Measurements from ENCODE around the gene NADK.
"Not testable (repeated sequence)": the region's sequence is repeated elsewhere in the genome, so short reads cannot be mapped to it uniquely, and the experiment has no call there.

NADK gene

DNA sequence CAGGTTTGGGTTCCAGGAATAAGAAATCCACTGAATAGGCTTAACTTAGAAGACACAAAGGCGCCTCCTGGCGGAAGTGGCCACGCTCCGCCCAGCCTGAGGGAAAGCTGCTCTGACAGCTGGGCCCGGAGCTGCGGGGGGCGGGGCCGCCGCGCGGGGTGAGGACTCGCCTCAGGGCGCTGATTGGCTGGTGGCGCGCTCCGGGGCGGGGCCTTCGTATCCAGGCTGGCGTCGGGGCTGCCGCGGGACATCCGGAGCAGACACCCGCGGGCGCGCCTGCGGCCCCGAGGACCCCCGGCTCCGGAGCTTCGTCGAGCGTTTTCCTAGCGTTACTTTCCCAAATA lies 31.7 kb downstream of the NADK start:
- DNase-seq (ENCODE audit: low read depth): not testable (repeated sequence)

DNA sequence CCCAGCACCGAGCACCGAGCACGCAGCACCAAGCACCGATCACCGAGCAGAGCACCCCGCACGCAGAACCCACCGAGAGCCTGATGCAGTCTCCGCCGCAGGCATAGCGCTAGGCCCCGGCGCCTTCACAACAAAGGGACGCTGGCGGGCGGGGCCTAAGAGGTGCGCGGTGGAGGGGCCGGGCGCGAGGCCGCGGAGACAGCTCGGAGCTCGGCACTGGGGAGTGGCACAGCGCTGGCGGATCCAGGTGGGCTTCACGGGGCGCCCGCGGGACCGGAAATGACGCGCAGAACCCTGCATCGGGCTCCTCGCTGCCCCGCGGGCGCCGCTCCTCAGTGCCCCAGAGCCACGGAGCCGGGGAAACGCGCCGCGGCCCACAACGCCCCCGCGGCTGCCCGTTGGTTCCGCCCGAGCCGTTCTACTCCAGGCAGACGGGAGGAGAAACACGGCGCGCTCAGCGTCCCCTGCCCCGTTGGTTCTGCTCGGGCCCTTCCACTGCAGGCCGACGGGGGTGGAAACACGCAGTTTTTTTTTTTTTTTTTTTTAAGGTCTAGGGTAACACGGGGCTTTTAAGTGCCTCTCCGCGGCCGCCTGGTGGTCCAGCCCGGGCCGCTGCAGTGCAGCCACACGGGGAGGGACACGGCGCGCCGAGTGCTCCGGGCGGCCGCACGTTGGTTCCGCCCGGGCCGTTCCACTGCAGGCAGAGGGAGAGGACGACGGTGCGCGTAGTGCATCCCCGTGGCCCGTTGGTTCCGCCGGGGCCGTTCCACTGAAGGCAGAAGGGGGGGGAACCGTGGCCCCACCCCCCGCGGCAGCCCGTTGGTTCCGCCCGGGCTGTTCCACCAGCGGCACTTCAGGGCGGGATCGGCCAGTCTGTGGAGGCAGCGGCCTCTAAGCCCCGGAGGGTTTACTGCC lies 32.4 kb downstream of the NADK start:
- peak; percentile 19 for DNase-seq (ENCODE audit: low read depth)

DNA sequence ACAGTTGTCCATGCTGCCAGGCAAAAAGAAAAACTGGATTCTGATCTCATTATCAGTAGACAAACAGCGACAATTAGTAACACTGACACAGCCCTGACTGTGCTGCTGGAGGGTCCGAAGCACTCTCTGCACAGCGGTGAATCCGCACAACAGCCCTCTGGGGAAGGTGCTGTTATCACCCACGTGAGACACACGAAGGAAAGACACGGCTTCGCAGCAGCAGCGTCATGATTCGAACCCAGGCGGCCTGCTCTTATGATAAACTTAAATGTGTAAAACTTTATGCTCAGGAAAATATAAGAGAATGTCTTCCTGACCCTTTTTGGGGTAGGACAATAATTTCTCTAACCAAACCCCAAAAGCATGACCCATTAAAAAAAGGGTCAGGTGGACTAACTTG lies 35.7 kb downstream of the NADK start:
- DNase-seq (ENCODE audit: low read depth): not testable (repeated sequence)

DNA sequence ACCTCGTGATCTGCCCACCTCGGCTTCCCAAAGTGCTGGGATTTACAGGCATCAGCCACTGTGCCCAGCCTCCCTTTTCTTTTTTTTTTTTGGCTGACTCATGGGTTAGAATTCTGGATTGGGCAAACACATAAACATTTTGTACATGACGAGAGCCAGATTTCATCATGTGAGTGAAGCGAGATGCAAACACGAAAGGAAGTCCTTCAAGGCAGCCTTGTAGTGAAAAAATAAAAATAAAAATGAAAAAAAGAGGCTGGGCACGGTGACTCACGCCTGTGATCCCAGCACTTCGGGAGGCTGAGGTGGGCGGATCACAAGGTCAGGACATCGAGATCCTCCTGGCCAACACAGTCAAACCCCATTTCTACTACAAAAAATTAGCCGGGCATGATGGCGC lies 37.3 kb downstream of the NADK start:
- peak; percentile 98 for DNase-seq (ENCODE audit: low read depth)

DNA sequence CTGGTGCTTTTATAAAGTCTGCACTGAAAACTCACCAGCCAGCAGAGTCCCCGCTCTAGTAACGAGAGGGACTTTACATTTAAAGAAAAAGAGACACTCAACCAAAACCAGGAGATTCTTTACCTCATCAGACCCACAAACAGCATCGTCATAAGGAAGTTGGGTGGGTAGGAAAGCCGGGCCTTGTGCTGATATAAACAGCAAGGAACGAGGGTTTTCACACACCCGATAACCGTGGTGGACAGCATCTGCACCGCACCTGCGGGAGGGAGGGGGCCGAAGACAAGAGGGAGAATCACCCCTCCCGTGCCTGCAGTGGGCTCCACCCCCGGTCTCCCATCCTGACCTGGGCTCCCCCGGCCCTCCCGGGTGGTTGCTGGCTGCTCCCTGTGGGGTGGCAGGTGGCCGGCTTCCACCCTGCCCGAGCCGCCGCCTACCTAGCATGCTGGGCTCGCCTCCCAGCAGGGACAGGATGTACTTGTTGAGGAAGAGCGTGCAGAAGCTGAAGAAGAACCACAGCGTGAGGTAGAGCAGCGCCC lies 39.4 kb downstream of the NADK start:
- DNase-seq (ENCODE audit: low read depth): not testable (repeated sequence)

DNA sequence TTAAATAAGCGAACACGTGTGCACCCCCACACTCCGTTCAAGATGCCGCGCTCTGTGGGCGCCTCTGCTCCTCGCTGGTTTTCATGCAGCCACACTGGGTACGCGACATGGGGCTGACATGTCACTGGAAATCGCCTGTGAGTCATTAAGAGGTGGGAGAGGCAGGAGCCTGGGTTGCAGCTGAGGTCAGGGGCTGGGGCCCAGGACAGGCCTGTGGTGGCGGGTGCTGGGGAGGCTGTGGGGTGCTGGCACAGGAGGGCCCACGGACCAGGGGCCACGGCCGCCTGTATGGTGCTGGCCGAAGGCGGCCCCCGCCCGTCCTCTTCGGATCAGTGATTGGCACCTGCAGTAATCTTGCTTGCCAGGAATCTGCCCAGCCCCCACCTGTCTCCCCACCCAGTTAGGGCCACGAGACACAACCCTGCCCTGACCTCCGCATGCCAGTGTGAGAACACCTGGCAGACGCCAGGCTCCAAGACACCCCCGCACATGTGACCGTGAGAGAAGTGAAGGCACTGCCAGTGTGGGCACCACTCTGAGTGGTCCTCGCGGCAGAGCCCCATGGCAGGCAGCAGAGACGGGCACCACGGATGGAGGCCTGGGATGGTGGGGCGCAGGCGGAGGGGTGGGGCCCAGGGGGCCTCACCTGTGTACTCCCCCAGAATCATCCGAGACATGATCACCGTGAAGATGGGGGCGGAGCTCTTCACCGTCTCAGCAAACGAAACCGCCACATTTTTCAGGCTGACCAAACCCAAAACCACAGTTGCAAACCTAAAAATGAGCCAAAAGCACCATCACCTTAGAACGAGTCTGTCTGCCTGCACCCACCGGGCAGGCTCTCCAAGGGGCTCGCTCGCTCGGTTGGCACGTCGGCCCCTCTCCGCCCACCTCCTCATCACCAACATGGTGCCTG lies 40.3 kb downstream of the NADK start:
- DNase-seq (ENCODE audit: low read depth): not testable (repeated sequence)

DNA sequence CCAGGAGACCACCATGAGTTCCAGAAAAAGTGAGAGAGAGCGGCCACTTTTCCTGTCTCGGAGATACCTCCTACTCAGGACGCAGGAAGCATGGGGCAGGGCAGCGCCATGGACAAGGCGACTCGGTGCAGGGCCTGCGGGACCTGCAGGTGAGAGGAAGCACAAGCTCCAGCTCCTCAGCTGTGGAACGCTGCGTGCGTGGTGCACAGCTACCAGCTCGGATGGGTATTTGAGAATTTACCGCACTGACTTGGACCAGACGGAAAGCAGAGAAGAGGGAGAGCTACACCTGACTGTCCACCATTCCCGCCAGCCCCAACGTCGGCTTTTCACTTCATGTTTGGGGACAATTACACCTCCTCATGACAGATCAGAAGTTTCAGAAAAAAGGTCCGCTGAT lies 45.9 kb downstream of the NADK start:
- DNase-seq (ENCODE audit: low read depth): no peak

DNA sequence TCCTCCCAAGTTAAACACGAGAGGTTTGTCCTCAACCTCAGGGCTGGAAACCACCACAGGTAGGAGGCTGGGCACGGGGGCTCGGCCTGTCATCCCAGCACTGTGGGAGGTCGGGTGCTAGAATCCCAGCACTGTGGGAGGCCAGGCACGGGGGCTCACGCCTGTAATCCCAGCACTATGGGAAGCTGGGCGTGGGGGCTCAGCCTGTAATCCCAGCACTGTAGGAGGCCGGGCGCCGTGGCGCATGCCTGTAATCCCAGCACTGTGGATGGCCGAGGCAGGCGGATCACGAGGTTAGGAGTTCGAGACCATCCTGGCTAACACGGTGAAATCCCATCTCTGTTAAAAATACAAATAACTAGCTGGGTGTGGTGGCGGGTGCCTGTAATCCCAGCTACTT lies 47.4 kb downstream of the NADK start:
- DNase-seq (ENCODE audit: low read depth): no peak

DNA sequence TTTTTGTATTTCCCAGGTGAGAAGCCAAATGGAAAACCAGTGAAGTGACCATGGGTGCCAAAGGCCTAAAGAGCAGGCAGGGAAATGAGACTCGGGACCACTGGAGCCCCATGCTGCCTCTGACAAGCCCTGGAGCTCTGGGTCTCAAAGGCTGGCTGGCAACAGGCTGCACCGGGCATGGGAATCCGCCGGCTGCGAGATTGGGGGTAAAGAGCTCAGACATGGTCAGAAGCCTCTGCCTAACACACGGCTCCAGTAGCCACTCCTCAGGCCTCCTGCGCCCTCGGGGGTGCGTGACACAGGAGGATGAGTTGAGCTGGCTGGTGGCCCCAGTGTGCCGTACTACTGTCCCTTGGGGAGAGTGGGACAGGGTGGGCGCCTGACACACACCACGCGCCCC lies 48.0 kb downstream of the NADK start:
- not testable (repeated sequence) for DNase-seq (ENCODE audit: low read depth)

DNA sequence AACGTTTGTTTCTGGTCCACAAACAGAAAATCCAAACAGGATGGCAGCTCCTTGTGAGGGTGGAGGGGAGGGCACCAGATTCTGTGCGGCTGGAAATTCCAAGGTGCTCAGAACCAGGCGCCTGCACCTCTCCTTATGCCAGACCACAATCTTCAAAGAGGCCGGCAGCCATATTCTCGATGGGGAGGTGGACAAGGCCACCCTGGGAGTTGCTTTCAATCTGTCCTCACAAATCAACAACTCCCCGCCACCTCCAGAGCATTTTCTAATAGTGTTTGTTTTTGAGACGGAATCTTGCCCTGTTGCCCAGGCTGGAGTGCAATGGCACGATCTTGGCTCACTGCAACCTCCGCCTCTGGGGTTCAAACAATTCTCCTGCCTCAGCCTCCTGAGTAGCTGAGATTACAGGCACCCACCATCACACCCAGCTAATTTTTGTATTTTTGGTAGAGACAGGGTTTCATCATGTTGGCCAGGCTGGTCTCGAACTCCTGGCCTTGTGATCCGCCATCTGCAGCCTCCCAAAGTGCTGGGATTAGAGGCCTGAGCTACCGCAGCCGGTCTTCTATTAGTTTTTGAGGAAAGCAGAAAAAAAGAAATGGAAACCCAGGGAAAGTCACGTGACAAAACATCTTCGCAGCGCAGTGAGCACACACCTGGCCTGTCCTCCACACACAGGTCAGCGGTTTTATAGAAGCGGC lies 49.0 kb downstream of the NADK start:
- not testable (repeated sequence) for DNase-seq (ENCODE audit: low read depth)

DNA sequence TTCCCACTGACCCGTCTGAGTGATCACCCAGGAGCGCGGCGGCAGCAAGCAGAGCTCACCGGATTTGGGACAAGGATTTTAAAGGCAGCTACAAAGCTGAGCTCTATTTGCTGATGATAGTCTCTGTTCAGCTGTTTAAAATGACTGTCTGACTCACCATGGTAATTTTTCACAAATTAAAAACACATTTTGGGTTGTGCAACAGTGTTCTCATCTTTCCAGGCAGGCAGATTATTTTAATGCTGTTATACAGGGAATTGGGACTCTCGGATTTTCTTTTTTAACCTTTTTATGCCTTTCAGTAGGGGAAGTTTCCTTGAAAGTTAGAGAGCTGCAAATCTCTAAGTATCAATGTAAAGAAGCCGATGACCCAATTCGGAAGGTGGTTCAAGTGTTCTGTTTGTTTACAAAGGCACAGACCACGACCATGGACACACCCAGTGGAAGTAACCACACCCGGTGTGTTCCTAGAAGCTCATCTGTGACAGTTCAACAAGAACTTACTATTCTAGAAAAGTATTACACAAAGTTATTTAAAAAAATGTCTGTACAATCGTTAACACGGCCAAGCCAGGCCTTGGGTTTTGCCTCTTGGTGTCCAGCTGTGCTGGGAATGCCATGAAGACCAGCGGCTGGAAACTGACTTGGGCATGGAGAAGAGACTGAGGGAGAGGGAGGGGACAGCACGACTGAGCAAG lies 49.8 kb downstream of the NADK start:
- peak; percentile 71 for DNase-seq (ENCODE audit: low read depth)

DNA sequence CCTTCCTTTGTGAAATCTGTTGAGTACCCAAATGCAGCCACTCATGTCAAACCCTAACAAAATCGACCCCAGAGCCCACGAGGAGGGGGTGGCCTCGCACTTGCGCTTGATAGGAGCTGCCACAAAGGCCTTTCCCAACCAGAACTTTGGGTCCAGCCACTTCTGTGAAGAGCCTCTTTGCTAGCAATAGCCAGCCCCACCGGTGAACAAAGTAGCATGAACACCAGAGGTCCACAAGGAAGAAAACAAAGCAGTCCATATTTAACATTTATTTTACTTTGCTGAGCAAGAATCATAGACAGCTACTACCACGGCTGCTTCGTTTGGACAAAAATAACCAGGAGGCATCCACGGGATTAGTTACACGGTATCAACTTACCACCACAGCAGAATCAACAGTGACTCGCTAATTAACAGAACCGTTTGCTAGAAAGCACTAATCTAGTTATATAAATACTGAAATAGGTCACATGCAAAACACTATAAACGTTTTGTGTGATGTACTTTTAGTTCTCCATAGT lies 51.1 kb downstream of the NADK start:
- not testable (repeated sequence) for DNase-seq (ENCODE audit: low read depth)

DNA sequence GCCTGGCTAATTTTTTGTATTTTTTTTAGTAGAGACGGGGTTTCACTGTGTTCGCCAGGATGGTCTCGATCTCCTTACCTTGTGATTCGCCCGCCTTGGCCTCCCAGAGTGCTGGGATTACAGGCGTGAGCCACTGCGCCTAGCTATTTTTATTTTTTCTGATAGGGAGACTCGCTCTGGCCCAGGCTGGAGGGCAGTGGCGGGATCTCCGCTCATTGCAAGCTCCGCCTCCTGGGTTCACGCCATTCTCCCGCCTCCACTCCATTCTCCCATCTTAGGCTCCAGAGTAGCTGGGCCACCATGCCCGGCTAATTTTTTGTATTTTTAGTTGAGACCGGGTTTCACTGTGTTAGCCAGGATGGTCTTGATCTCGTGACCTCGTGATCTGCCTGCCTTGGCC lies 52.2 kb downstream of the NADK start:
- not testable (repeated sequence) for DNase-seq (ENCODE audit: low read depth)

DNA sequence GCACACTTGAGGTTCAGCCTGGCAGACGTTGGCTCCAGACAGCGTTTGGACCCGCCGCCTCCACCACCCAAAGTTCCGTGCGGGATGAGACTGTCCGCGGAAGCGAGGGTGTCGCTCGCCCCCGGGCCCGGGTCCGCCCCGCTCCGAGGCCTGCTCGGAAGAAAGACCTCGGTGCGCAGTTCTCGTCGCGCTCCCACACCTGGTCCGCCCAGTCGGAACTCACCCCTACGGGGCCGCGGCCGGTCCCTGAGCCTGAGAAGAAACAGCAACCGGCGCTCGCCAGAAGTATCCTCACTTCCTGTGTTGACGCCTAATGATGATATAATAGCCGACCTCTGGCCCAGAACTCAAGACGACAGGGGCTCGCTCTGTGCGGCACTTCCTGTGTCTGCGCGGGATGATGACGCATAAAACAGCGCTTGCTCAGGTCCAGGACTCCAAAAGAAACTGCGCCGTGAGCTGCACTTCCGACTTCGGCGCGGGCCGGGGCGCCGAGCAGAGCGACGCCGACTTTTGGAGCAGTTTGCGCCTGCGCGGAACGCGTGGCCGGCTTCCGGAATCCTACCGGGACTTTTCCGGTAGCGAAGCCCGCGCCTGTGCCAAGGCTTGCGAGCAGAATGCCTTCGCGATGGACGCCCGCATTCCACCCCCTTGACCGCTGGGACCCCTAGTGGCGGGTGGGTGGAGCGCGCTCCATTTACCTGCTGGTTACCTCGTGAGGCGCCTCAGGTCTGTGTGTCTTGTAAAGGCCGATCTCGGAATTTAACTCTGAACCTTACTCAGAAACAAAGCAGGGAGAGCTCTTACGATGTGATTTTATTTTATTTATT lies 54.0 kb downstream of the NADK start, which contains the start of gene CDK11A:
TSS of gene CDK11A (minus strand) at position 323 of the 830 bp plus-strand sequence. CDS start 1,539 bp downstream, outside the sequence.
- peak; percentile 100 for DNase-seq (ENCODE audit: low read depth)

DNA sequence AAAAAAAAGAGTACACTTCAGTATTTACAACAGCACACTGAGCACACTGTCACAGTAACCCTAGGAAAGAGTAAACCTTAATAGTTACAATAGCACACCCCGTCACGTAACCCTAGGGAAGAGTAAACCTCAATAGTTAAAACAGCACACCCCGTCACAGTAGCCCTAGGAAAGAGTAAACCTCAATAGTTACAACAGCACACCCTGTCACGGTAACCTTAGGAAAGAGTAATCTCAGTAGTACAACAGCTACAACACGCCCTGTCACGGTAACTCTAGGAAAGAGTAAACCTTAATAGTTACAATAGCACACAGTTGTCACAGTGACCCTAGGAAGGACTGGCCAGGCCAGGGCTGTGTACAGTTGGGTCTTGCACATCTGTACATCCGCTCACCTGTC lies 57.1 kb downstream of the NADK start:
- DNase-seq (ENCODE audit: low read depth): no peak

DNA sequence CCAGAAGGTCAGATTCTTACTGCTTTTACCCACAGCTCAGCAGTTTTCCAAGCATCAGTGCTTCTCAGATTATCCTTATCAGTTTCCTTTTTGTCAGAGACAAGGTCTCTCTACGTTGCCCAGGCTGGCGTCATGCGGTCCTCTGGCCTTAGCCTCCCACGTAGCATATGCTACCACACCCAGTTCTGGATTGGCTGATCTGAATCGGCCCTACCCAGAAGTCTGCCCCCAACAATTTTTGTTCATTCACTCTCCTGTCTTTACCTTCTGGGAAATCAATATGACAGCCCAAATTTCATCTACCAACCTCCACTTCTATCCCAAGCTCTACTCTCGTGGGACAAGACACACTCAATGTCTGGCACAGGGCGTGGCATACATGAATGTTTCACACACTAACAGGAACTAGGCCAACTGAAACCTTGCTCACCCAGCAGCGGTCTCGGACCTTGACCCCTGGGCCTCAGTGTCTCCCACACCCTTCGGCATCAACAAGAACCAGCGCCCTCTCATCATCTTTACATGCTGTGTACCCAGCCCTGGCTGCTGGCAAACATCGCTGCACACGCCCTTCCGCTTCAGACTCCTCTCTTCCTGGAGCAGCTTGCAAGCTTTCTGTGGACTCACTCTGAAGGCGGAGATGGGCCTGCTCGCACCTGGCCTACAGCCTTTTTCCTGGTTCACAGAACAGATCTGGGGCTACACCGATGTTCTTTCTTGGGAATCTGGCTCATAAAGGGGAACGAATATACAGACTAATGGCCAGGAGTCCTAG lies 63.0 kb downstream of the NADK start:
- DNase-seq (ENCODE audit: low read depth): not testable (repeated sequence)

DNA sequence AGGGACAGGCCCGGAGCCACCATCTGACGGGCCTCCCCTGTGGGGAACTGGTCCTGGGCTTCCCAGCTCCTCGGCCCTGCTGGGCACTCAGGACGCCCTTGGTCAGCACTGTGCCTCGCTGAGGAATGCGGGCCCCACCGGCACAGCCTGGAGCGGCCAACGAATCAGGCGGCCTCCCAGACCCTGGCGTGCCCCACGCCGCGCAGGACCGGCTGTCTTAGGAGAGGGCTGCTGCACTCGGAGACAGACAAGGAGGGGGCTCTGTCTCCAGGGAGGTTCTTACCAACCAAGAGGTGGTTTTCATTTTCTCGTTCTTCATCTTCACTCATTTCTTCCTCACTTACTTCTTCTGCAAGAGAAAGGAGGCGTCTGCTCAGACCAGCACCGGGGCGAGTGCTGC lies 70.4 kb downstream of the NADK start:
- not testable (repeated sequence) for DNase-seq (ENCODE audit: low read depth)

DNA sequence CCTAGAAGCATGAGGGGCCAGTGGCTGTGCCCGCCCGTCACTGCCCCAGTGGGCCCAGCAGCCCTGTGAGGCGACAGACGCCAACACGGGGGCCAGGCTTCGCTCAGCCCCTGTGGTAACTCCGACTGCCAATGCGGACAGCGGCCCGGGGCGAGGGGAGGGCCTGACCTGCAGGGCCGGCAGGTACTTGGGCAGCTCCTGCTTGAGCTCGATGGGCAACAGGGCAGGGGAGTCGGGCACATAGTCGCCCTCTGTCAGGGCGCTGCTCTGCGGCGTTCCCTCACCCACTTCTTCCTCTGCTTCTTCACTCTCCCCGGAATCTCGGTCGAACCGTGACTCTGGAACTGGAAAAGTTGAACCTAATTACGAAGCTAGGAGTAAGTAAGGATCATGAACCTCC lies 71.0 kb downstream of the NADK start:
- not testable (repeated sequence) for DNase-seq (ENCODE audit: low read depth)

DNA sequence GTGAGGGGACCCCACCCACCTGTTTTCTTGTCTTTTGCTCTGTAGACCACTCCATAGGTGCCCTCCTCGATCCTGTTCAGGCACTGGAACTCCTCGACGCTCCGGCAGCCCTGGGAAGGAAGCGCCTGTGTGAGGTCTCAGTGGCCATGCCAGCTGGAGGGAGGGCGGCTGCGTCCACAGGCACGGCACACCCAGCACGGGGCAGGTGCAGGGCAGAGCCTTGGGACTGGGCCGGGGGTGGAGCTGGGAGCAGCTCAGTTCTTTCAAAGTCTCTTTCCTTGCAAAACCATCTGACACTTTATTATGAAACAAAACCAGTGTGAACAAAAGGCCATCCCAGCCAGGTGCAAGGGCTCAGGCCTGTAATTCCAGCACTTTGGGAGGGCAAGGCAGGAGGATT lies 72.6 kb downstream of the NADK start:
- not testable (repeated sequence) for DNase-seq (ENCODE audit: low read depth)

All from HS-5 (cell line).